Stimulated activated CD4-positive, alpha-beta T cell treated with anti-CD3 and anti-CD28 coated beads, TNF-alpha, amount 100 ng/mL, for 1 hour (primary cell): Measurements from ENCODE around the gene LEF1.

ENCODE experiments used
- DNase-seq, 3 donors: peaks; one replicate each; pipeline ENCODE4 v3.0.0-alpha.2; 2020; ENCODE audit warnings: low read depth in 3 of 3, low spot score in 1 of 3

LEF1 gene

DNA sequence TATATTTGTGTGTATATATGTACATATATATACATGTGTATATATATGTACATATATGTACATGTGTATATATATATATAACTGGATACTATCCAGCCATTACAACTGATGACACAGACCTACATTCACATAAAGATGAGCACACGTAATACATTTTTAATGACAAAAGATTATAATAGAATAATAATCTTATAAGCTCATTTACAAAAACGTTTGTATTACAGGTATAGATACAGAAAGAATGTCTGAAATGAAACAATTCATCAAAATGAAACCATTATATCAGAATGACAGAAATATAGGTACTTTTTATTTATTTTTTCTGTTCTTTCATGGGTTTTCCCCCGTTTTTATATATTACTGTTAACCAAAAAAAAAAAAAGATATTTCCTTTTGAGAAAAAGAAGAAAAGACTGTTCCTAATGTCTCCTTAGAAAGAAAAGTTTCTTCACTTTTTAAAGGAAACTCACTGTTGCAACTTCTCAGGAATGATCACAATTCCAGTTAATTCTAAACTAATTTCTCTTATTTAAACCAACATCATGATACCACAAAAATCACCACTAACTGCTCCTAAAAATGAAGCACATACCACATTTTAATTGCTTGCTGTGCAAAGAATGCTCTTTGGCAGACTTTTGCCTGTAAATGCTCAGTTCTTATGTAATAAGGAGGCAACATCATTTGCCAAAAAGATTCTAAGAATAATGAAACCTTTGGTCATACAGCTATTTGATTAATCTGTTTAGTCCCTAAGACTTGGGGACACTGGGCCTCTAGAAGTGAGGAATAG, 18.9 kb downstream of the LEF1 start:
- no peak for DNase-seq

DNA sequence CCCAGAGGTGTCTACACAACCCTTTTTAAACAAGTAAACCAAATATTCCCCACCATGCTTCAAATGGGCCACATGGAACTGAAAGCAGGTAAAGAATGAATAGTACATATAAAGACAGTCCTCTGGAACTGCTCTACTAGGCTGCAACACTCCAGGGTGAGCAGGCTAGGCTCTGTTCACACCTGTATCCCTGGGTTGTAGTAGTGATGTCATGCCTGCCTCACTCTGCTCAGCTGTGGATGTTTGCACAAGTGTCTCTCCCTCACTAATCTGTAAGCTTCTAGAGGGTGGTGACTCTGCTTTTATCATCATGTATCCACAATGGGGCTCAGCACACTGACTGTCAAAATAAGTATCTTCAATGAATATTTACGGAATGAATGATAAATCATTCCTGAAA, 20.4 kb downstream of the LEF1 start:
- DNase-seq: no peak

DNA sequence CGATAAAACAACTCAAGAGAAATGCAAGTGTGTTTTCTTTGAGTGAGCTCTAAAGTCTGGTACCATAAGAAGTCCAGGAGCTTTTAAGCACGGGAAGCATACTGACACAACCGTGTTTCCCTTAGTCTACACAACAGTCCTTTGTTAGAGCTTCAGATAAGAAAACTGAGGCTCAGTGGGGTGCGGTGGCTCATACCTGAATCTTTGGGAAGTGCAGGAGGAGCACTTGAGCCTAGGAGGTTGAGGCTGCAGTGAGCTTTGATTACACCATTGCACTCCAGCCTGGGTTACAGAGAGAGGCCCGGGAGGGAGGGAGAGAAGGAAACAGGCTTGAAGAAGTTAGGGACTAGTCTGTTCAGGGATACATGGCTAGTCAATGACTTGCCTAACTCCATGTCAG, 21.9 kb downstream of the LEF1 start:
- no peak for DNase-seq

DNA sequence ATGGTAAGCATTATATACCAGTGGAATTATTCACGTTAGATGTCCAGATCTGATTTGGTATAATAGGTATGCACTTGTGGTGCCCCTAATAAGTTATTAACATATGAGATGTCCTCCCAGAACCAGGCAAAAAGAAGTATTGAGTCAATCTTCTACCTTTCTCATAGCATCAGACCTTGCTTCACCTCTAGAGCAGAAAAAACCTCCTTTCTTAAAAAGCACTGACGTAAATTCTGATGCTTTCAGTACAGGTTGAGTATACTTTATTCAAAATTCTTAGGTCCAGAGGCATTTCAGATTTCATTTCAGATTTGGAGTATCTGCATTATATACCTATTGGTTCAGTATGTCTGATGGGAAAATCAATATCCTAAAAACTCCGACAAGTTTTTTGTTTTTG, 22.4 kb downstream of the LEF1 start:
- DNase-seq: no peak

DNA sequence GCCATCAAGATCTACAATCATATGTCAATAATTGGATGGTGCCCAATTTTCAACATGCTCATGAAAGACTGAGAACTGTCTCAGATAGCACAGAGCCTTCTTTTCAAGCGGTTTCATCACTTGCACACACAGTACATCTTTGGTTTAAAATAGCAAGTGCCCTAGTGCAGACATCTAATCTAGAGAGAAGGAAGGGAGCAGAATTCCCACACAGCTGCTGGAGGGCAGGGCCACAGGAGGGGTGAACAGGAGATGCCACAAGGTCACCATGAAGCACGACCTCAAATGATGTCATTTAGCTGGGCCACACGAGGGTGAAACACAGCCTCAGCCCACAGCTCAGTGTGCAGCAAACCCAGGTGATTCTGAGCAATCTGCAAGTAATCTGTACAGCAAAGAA, 24.3 kb downstream of the LEF1 start:
- no peak for DNase-seq

DNA sequence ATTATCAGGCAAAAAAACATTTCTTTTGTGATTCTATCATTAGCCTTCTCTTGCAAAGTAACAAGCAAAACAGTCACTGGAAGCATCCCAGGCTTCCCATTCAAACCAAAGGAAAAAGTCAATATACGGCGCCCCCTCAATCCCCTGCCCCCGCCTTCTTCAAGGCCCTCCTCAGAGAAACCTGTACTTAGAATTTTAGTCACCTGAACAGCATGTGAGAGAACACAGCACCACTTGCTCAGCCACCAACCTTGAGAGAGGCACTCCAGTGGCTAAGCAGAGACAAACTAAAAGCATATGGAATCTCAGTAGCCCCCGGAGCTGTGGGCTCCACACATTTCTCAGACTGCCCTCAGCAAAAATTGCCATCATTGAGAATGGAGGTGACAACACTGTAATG, 25.2 kb downstream of the LEF1 start:
- no peak for DNase-seq

DNA sequence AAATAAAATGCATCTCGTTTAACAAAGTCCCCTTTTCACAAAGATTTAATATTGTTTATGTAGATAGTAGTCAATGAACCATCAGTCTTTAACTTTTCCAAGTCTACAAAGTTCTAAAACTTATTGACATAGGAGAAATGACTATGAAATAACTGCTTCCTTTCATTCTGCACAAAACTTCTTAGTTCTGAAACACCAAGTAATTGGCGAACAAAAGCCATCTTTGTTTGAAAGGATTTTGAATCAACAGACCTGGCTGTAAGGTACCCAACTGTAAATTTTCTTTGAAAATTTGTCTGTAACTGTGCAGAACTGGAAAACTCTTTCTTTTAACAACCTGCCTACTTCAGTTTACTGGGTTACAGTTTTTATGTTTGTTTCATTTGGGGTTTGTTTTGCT, 25.9 kb downstream of the LEF1 start:
- DNase-seq: no peak

DNA sequence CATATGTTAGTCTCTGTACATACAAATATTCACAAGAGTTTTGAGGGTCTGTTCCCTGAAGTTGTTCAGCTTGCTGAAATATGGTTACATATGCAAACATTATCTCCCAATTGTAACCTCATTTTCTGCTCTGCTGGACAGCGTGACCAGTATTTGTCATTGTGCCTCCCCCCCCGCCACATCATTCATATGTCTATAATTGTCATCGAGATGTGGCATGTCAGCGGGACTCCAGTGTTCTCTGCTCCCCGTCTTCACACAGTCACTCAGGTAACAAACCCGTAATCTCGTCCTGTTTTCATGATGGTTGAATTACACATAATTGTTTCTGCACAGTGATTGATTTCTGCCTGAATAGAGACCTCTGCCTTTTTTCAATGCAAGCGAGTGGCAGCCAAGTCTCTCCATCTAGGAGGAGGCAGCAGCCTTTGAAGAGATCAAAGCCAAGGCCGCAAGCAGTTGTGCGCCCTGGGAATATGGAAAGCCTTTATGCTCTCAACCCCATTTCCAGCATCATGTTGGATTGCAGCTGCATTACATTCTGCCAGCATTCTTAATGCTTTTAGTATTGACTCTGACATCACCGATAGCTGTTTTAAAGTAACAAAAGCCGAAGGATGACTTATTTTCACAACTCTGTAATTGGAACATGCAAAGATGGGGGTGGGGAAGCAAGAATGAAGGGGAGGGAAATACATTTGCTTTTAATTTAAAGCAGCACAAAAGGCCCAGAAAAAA, 27.4 kb downstream of the LEF1 start:
- DNase-seq: no peak

DNA sequence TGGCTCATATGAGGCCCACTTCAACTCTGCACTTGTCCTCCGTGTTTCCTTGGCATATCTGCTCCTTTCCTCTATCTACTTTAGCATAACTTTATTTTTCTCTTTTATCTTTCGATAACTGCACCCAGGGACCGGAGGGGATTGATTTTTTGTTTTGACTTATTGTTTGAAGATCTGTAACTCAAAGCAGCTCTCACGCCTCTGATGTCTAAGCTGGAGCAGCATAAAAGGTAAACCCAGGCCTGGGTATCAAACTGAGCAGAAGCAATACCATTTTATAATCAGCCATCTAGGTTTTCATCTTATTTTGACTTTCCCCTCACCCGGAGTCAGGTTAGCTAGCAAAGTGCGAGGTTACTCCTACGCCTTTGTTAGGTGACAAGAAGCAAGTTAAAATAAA, 28.4 kb downstream of the LEF1 start:
- DNase-seq: no peak

DNA sequence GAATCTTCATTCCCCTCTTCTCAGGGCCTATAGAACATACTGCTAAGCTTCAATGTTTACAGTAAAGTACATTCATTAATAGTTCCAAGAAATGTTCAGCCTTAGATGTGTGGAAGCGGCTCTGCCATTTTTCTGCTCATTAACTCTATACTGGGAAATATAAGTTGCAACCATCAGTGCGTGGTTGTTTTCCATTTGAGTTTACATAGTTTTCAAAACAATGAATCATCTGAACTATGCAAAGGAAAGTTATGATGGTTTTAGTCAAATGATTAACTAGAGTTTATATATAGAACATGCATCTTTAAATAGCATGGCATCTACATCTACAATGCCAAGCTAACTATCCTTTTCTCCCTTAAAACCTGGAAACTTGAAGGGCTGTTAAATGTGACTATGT, 29.6 kb downstream of the LEF1 start:
- DNase-seq: no peak

DNA sequence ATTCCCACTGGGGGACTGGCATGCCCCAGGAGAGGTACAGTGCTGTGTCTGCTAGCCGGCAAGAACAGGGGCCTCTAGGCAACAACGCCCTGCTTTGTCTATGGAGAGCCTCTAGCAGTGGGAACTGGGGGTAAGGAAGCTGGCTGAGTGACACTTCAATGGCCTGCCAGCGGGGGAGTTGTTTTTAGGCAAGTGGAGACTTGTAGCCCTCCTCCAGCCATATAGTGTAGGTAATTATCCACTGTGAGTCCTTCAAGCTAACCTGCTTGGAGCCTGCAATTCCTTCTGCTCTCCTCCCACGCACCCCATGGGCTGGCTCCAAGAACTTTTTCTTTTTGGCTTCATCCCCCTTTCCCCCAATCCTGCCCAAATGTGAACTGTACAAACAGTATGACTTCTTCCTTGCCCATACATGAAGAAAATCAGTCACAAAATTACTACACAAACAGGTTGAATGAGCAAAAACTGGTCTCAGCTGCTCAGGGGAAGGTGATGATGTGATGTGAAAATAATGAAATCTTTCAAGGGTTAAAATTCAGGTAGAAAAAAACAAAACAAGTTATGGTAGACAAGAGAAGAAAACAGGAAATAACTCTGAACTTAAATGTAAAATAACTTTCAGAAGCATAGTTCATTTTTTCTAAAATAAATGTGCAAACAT, 33.1 kb downstream of the LEF1 start:
- no peak for DNase-seq

DNA sequence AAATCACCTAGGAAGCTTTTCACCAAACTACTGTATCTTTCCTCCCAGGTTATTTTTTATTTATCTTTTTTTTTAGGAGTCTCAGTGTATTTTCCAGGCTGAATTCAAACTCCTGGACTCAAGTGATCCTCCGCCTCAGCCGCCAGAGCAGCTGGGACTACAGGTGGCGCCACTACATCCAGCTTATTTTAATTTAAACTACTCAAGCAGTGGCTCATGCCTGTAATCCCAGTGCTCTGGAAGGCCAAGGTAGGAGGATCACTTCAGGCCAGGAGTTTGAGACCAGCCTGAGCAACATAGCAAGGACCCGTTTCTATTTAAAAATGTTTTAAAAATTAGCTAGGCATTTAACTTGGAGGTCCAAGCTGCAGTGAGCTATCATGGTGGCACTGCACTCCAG, 37.8 kb downstream of the LEF1 start:
- DNase-seq: no peak

DNA sequence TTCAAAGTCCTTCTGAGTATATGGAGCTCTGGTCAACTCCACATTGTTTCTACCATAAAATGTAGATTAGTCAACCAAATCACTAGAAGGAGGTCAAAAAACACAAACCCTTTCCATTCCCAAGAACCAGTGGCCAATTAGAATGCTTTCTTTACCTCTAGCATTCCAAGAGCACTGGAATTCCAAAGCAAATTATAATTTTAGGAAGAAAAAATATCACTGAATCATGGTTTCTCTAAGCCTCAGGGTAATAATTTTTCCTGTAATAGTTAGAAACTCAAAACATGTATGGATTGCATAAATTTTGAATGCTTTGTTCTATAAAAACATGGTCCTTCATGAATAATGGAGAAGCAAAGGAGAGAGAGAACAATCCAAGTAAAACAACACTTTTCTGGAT, 39.5 kb downstream of the LEF1 start:
- no peak for DNase-seq

DNA sequence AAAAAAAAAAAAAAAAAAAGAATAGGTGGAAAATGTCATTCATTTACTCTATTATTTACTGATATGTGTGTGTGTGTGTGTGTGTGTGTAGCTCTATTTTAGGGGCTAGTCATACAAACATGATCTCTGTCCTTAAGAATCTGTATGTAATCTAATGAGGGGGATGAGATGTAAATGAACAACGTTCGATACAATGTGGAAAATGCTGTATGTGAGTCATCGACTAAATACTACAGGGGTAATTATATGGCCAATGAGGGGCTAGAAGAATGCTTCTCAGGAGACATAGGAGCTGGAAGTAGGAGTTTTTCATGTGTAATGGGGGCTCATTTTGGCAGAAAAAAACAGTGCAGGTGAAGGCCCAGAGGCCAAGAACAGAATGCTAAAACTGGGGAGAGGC, 41.9 kb downstream of the LEF1 start:
- no peak for DNase-seq

DNA sequence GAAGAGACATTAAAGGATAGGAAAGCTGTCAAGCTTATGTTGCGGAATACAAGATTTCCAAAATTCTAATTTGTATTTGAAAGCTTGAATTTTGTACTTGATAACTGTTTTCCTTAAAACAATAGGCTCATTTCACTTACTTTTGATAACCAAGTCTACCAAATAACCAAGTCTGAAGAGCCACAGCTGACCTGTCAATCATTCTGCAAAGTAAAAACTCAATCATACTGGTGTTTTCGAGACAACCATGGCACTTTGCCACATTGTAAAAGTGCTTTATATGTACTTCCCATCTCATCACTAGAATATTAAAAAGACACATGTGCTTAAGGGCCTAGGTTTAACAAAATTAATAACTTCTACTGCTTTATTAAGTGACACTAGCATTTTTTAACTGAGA, 47.9 kb downstream of the LEF1 start:
- no peak for DNase-seq

DNA sequence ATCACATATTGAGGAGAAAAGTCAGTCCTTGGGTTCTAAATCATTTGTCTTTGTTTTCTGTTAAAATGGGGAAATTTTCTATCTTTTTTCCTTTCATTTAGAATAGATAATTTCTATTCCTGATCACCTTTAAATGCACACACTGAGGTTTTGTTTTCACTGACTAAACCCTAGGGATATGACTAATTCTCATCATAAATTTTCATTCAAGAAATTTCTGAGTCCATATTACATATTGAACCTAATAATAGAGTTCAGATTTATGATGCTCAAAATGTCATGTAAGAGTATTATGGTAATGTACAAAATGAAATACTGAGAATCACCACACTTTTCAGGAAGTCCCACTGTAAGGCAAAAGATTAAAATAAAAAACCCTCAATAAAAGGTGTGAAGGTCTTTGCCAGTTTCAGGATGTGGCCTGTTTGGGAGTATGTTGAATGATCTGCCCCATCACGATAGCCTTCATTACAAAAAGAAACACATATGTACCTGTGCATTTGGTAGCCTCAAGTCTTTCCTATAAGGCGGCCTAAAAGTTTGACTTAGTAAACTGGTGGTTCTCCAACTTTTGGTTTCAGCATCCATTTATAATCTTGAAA, 49.4 kb downstream of the LEF1 start:
- DNase-seq: no peak

DNA sequence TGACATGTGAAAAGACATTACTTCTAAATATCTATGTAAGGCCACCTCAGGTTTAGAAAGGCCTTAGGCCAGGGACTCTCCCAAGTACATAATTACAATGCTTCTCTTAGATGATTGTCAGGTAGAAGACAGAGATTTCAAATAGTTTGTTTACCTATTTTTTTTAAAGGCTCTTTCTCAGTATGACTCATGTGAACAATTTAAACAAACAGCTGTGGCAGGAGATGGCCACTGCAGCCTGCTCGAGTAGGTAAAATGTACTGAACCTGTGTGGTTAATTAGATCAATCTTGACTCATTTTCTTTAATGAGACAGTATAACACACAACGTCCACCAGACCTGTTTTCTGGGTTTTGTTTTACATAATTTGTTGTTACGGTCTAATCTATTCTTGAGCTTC, 50.2 kb downstream of the LEF1 start:
- DNase-seq: no peak

DNA sequence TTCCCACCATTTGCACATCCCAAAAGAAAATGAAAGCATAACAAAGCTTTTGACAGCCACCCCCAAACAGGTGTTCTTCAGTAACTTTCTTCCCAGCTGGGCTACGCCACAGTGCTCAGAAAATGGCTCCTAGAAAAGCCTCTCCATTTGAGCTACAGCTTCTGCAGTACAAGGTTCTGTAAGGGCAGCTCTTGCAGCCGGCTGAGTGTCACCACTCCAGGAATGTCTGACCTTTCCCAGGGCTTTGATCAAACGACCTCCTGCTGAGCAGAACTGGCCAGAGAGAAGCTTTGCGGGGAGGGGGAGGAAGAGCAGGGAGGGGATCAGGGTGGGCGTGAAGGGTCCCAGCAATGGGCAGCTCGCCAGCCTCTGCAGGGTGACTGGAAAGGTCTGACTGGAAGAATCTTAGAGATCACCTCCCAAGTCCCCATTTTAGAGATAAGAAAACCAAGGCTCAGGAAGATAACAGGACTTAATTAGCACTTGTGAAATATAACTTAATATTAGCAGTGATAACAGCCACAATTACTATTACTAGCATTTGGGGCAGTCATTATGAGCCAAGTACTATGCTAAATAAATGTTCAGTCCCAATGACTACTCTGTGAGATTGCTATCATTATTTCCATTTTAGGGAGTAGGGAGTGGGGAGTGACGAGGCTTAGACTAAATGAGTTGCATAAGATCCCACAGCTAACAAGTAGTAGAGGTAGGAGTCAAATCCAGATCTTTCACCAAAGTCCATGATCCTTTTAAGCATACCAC, 51.1 kb downstream of the LEF1 start:
- no peak for DNase-seq

DNA sequence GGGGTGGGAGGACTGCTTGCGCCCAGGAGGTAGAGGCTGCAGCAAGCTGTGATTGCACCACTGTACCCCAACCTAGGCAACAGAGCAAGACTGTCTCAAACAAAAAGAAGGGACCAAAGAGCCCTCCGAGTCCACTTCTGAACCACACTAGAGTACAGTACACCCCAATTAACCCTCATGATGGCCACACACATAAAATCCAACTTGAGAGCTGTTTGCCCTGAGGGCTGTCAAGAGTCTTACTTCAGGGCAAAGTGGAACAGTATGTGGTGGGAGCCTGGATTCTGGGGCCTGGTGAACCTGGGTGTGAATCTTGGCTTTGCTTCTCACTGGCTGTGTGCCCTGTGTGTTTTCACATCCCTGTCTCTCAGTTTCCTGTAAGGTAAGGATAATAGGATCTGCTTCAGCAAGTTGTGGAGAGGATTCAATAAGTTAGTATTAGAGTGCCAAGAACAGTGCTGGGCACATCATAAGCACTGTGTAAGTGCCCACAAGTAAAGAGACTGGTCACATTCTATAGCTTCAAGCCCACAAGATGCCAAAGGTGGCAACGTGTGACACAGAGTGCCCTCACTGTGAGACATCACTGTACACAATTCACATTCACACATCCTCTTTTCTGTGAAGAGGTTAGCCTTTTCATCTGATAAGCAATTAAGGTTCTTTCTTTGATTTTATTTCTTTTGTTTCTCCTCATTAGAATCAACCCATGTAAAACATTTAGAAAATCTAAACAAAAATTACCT, 52.1 kb downstream of the LEF1 start:
- no peak for DNase-seq

DNA sequence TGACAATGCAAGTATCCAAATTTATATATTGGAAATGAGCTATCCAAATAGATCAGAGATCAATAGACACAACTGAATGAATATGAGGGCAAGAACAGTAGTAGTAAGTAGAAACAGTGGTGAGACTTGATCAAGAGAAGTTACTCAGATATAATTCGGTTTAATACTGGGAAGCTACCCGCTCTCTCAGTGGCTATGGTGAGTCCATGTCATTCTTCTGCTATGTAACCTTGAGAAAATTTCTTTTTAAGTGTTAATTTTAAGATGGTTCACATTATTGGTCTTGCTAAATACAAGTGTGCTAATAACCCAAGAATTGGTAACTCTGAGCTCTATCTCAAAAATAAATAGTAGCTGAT, 53.6 kb downstream of the LEF1 start:
- no peak for DNase-seq

DNA sequence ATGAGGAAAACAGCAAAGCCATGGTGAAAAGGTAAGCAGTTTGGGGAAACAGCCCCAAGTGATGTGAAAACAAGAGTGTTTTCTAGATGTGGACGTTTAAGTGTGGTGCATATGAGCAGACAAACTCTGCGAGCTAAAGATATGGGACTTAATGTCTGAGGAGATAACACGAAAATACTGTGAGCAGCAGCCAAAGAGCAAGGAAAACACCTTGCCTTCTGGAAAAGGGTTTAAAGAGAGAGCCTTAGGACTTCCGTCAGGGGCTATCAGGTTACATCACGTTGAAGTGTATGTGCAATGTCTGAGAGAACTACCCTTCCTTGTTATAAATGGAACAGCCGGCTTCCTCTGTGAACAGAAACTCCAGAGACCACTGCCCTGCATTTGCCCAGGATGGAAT, 54.2 kb downstream of the LEF1 start:
- no peak for DNase-seq
